OCI-LY7 (cell line): ENCODE data around the gene CDHR2.

Experiments
- CTCF ChIP-seq: fragments of 200-600 bp; sonication (generic); conservative IDR thresholded peaks from 2 replicates; pipeline ENCODE4 v1.5.1; 2014; ENCODE audit warnings: mild to moderate bottlenecking, antibody characterized with exemption, low read length, moderate library complexity, mixed read lengths
- EZH2phosphoT487 ChIP-seq: fragments of 200-600 bp; sonication (generic); IDR thresholded peaks from 2 replicates; pipeline ENCODE4 v1.6.1; 2018; ENCODE audit warnings: low read depth, borderline replicate concordance, mild to moderate bottlenecking, mixed run types, antibody characterized with exemption, low read length, moderate library complexity, mixed read lengths

- TF ChIP-seq CTCF: no peak
- TF ChIP-seq EZH2phosphoT487: no peak
Measured at GRCh38 chr5:176575066-176575465, 25.9 kb downstream of the CDHR2 start.
